Spleen (tissue), 11 donors: ENCODE data around the gene SCUBE1. TPM values are rescaled to one million over a fixed set of nuclear protein-coding genes. Genes with fewer than 3 reads are reported as not detected.

ENCODE experiments used
- DNase-seq: peaks from one replicate; pipeline ENCODE4 v3.0.0-alpha.2; 2020
- H3K27ac ChIP-seq, 8 donors: fragments of 200-600 bp; sonication (generic) in 7 of 8; 1 replicate in 4 of 8; 2 replicates in 4 of 8; pipeline versions ENCODE4 v1.5.0 to v1.8.0; 2016 to 2021; ENCODE audit warnings: inconsistent platforms in 4 of 8, mild to moderate bottlenecking in 4 of 8, moderate library complexity in 1 of 8
- H3K27me3 ChIP-seq, 7 donors: fragments of 200-600 bp; sonication (generic) in 6 of 7; replicated peaks in 1 of 7; 1 replicate in 4 of 7; 2 replicates in 3 of 7; pipeline versions ENCODE4 v1.5.0 to v1.8.0; 2016 to 2021; ENCODE audit warnings: inconsistent platforms in 3 of 7, mild to moderate bottlenecking in 1 of 7
- H3K36me3 ChIP-seq, 6 donors: fragments of 200-600 bp; sonication (generic) in 5 of 6; 1 replicate in 4 of 6; 2 replicates in 2 of 6; pipeline versions ENCODE4 v1.5.0 to v1.8.0; 2016 to 2021; ENCODE audit warnings: inconsistent platforms in 2 of 6
- H3K4me1 ChIP-seq, 6 donors: fragments of 200-600 bp; sonication (generic) in 5 of 6; 1 replicate in 3 of 6; 2 replicates in 3 of 6; pipeline versions ENCODE4 v1.5.0 to v1.8.0; 2016 to 2021; ENCODE audit warnings: inconsistent platforms in 3 of 6
- H3K4me3 ChIP-seq, 8 donors: fragments of 200-600 bp; sonication (generic) in 7 of 8; 1 replicate in 4 of 8; 2 replicates in 4 of 8; pipeline versions ENCODE4 v1.5.0 to v1.8.0; 2016 to 2021; ENCODE audit warnings: inconsistent platforms in 4 of 8, mild to moderate bottlenecking in 4 of 8, moderate library complexity in 2 of 8
- H3K9me3 ChIP-seq, 8 donors: fragments of 200-600 bp; sonication (generic) in 7 of 8; 1 replicate in 4 of 8; 2 replicates in 4 of 8; pipeline versions ENCODE4 v1.5.0 to v1.8.0; 2016 to 2021; ENCODE audit warnings: inconsistent platforms in 4 of 8
- POLR2A ChIP-seq, 3 donors: fragments of 450-650 bp; IDR thresholded peaks; one replicate each; pipeline ENCODE4 v1.5.1; 2017; ENCODE audit warnings: antibody characterized with exemption in 3 of 3, mild to moderate bottlenecking in 1 of 3
- POLR2AphosphoS5 ChIP-seq, 3 donors: sonication (generic); formaldehyde crosslinking; IDR thresholded peaks; one replicate each; pipeline ENCODE4 v1.5.1; 2017; ENCODE audit warnings: antibody characterized with exemption in 3 of 3
- WGBS, 5 donors: extraction: QIAGEN DNeasy Blood & Tissue Kit in 3 of 5; methylation state at CpG; one replicate each; pipeline versions ENCODE4 v1.1.5 to v1.1.7; 2013 to 2018; 5-methylcytosine and 5-hydroxymethylcytosine counted together
- intact Hi-C: fragments of 100-400 bp; cut with DNase I; formaldehyde crosslinking; loops from one replicate; pipeline ENCODE4 v1.15.0; 2023; ENCODE audit warnings: low total_unique reads
- polyA plus RNA-seq, 3 donors: library from polyadenylated mRNA; stranded (reverse); fragments of 200-250 nt; gene quantifications; one replicate each; pipeline ENCODE4 v1.2.1, GENCODE V29; 2013
- total RNA-seq, 7 donors: library from RNA; depleted of rRNA in 3 of 7; stranded (reverse); fragments of >200 nt in 3 of 7; fragmentation: NEBNext Ultra II Directional in 4 of 7; extraction: Animal tissue kit (Norgen Biotek cat#: 25700) in 4 of 7; gene quantifications; one replicate each; pipeline versions ENCODE4 v1.1.0 to v1.2.1, GENCODE V29; 2016 to 2021
- TF ChIP-seq, protein P1 (sequence below), 11 experiments: fragments of 200-600 bp in 7 of 11; fragments of 450-650 bp in 4 of 11; sonication (generic) in 4 of 11; IDR thresholded peaks in 8 of 11; conservative IDR thresholded peaks in 3 of 11; 1 replicate in 7 of 11; 2 replicates in 4 of 11; pipeline versions ENCODE4 v1.4.0 to v1.8.0; 2016 to 2021; ENCODE audit warnings: antibody characterized with exemption in 11 of 11, inconsistent platforms in 4 of 11, mild to moderate bottlenecking in 1 of 11
- donor health status: healthy with polysubstance abuse.
- donor health status: DM: no; HTN: no; CAD: no; lungs with moderate emphysema.
- donor health status: DM: no; HTN: no; CAD: no.
- donor health status: Bipolar disorder and iron deficiency.
- donor health status: healthy.
- donor health status: DM: no; HTN: no; CAD: no.
- donor health status: DM: yes; HTN: yes; CAD: no.

SCUBE1 gene
- total and polyA plus RNA-seq, 10 donors, result 0.46 to 43.5 (median 15.9) TPM

DNA sequence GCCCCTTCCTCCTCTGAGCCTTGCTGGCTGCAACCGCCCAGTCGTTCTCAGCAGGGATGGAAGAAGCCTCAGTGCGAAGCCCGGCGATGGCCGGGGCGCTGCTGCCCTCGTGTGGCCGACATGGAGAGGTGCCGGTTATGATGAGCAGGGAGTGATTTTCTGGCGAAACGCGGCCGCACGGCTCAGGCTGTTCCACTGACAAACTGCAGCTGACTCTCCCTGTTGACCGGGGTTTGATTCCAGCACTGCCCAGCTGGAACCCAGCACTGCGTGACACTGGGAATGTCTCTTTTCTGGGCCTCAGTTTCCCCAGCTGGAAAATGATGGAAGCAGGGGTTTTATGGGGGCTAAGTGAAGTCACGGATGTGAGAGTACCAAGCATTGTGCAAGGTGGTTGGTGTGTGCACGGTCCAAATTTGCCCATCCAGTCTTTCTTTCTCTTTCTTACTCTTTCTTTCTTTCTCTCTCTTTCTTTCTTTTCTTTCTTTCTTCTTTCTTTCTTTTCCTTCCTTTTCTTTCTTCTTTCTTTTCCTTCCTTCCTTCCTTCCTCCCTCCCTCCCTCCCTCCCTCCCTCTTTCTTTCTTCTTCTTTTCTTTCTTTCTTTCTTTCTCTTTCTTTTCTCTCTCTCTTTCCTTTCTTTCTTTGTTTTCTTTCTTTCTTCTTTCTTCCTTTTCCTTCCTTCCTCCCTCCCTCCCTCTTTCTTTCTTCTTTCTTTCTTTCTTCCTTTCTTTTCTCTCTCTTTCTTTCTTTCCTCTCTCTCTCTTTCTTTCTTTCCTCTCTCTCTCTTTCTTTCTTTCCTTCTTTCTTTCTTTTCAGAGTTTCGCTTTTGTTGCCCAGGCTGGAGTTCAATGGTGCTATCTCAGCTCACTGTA, 42.8 kb upstream of the SCUBE1 start:
- Histone ChIP-seq H3K36me3 (no peaks in the 10 kb centered on the region), H3K27me3 (peaks cover 0 to 49% (median 13%) of the 10 kb centered on the region in 7 donors), H3K27ac (no peak overlapping the region), H3K4me3 (no peak overlapping the region), H3K4me1 (peaks cover 0 to 20% (median 11%) of the 10 kb centered on the region in 6 donors), H3K9me3 (no peaks in the 10 kb centered on the region)
- intact Hi-C loops, result loop anchor here (2.0 to 10.0 kb wide), 3 partner anchors 114 to 1239 kb away; no protein-coding TSS in a partner anchor
- 6 to 12% (median 7%) methylated on average over 19 to 20 of the region's 20 CpGs for WGBS, 5 donors
- TF ChIP-seq POLR2AphosphoS5 (IDR thresholded peaks at IDR 0.05), result peak in 2 of 3 donors; percentile 43 to 46
- TF ChIP-seq POLR2A (IDR thresholded peaks at IDR 0.05), result no peak
- TF ChIP-seq, protein P1, sequence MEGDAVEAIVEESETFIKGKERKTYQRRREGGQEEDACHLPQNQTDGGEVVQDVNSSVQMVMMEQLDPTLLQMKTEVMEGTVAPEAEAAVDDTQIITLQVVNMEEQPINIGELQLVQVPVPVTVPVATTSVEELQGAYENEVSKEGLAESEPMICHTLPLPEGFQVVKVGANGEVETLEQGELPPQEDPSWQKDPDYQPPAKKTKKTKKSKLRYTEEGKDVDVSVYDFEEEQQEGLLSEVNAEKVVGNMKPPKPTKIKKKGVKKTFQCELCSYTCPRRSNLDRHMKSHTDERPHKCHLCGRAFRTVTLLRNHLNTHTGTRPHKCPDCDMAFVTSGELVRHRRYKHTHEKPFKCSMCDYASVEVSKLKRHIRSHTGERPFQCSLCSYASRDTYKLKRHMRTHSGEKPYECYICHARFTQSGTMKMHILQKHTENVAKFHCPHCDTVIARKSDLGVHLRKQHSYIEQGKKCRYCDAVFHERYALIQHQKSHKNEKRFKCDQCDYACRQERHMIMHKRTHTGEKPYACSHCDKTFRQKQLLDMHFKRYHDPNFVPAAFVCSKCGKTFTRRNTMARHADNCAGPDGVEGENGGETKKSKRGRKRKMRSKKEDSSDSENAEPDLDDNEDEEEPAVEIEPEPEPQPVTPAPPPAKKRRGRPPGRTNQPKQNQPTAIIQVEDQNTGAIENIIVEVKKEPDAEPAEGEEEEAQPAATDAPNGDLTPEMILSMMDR (IDR thresholded peaks at IDR 0.05 in 8 of 11, conservative IDR thresholded peaks at IDR 0.05 in 3 of 11), result peak; percentile 63 to 96 (median 86)
- peak; percentile 94 for DNase-seq

DNA sequence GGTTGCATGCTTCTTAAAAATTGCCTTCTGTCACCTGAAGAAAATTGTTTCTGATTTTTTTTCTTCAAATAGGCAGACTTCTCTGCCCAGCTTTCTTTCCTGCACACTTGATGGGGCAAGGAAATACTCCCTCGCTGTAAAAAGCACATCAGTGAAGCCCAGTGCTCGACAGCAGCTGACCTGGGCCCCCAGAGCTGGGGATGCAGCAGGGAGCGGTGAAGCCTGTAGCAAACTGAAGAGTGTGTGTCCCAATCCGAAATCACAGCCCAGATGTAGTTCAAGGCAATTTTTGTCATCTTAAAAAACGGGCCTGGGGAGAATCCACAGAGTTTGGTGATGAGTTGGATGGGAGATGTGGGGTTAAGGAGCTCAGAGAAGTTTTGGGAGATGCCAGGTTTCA, 41.7 kb upstream of the SCUBE1 start:
- H3K36me3 ChIP-seq, result no peaks in the 10 kb centered on the region
- no peak for DNase-seq
- intact Hi-C loops, result loop anchor here (2.0 to 10.0 kb wide), 3 partner anchors 113 to 1240 kb away; no protein-coding TSS in a partner anchor
- H3K9me3 ChIP-seq, result no peaks in the 10 kb centered on the region
- H3K27me3 ChIP-seq, result peaks cover 0 to 49% (median 13%) of the 10 kb centered on the region in 7 donors
- H3K4me3 ChIP-seq, result no peak overlapping the region
- TF ChIP-seq, protein P1 (IDR thresholded peaks at IDR 0.05 in 8 of 11, conservative IDR thresholded peaks at IDR 0.05 in 3 of 11), result no peak
- TF ChIP-seq POLR2AphosphoS5 (IDR thresholded peaks at IDR 0.05) (no peak), POLR2A (IDR thresholded peaks at IDR 0.05) (no peak)
- peaks cover 0 to 20% (median 11%) of the 10 kb centered on the region in 6 donors for H3K4me1 ChIP-seq
- 60 to 71% (median 64%) methylated on average over 5 of the region's 5 CpGs for WGBS, 5 donors
- H3K27ac ChIP-seq, result no peak overlapping the region

DNA sequence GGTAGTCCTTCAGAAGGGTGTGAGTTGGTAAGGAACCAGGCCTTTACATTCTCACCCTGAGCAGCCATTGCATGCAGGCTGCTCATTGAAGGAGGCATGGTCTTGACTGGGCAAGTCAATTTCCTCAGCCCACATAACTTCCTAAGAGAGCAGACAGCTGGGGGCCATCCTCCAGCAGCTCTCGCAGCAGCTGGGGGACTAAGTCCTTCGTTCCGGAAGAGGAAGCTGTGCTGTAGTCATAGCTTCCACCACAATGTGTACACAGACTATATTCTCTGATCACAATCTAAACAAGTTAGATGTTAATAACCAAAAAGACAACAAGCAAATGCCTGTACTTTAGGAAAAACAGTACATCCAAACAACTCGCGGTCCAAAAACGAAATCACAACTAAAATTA, 38.5 kb upstream of the SCUBE1 start:
- intact Hi-C loops, result loop anchor here (10.0 kb wide), 1 partner anchor 1243 kb away; no protein-coding TSS in a partner anchor
- Histone ChIP-seq H3K4me1 (peaks cover 0 to 37% (median 24%) of the 10 kb centered on the region in 6 donors), H3K27ac (no peak overlapping the region), H3K4me3 (no peak overlapping the region), H3K36me3 (no peaks in the 10 kb centered on the region), H3K27me3 (peaks cover 0 to 49% (median 6%) of the 10 kb centered on the region in 7 donors), H3K9me3 (no peaks in the 10 kb centered on the region)
- WGBS, 5 donors, result 32 to 57% (median 40%) methylated on average over 6 of the region's 6 CpGs
- TF ChIP-seq, protein P1 (IDR thresholded peaks at IDR 0.05 in 8 of 11, conservative IDR thresholded peaks at IDR 0.05 in 3 of 11), result no peak
- TF ChIP-seq POLR2AphosphoS5 (IDR thresholded peaks at IDR 0.05), result no peak
- TF ChIP-seq POLR2A (IDR thresholded peaks at IDR 0.05), result no peak
- no peak for DNase-seq
